Measurements from ENCODE around the gene CD6.

The CD6 gene

DNA sequence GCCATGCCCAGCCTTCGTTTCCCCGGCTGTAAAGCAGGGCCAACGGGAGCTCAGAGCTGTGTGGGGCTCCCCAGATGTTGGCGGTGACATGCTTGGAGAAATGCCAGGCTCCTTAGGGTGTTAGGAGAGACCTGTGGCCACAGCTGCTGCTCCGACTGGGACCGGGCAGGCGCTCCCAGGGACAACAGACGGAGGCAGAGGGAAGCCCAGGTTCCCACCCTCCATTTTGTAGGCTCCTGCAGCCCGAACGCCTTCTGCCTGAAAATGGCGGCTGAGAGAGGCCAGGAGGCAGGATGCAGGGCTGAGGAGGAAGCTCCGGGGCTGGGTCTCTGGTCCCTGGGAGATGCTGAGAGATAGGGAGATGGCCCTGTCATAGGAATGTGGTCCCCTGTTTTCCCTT lies 10.0 kb downstream of the CD6 start:
- Histone ChIP-seq H4K91ac (ENCODE audit: low read depth, low read length, poor library complexity) (no peak overlapping the region), H2AFZ (ENCODE audit: low read length) (peak overlapping the region; percentile 41), H3K14ac (ENCODE audit: low read length) (no peak overlapping the region), H3K4ac (ENCODE audit: low read length) (no peak overlapping the region), H3K27me3 (ENCODE audit: control insufficient read depth in 3 of 3, insufficient read depth in 3 of 3, low read depth in 1 of 3, low read length in 3 of 3) (peaks cover 0 to 18% (median 0%) of the 10 kb centered on the region in 3 experiments), H3K36me3 (replicated peaks in 1 of 2; ENCODE audit: control insufficient read depth in 2 of 2, insufficient read depth in 2 of 2, low read length in 2 of 2) (no peaks in the 10 kb centered on the region), H3K23ac (ENCODE audit: low read depth, low read length, poor library complexity) (no peak overlapping the region), H3K4me3 (ENCODE audit: low read length in 2 of 2) (no peak overlapping the region), H3K18ac (ENCODE audit: low read length) (peak overlapping the region; percentile 77), H2BK5ac (ENCODE audit: low read length) (no peak overlapping the region), H2BK15ac (ENCODE audit: low read length) (no peak overlapping the region), H2BK12ac (ENCODE audit: low read length) (no peak overlapping the region), H3K4me1 (ENCODE audit: control insufficient read depth in 2 of 2, insufficient read depth in 1 of 2, low read depth in 1 of 2, low read length in 2 of 2) (peaks cover 0 to 4% of the 10 kb centered on the region in 2 donors), H3K79me1 (ENCODE audit: low read depth, low read length) (no peaks in the 10 kb centered on the region), H3K27ac (replicated peaks; ENCODE audit: low read length) (no peak overlapping the region), H2BK120ac (ENCODE audit: low read depth, low read length) (no peak overlapping the region), H3K9me3 (replicated peaks in 1 of 2; ENCODE audit: control insufficient read depth in 2 of 2, insufficient read depth in 1 of 2, low read depth in 1 of 2, low read length in 2 of 2) (no peaks in the 10 kb centered on the region), H2AK5ac (ENCODE audit: low read depth, low read length) (no peak overlapping the region), H3K9ac (ENCODE audit: low read depth, low read length, poor library complexity) (no peak overlapping the region), H4K8ac (ENCODE audit: low read depth, low read length) (no peak overlapping the region), H3K4me2 (ENCODE audit: insufficient read depth, low read length, poor library complexity, severe bottlenecking) (no peak overlapping the region)
- DNase-seq (ENCODE audit: low spot score) = no peak
- no CpG with 5 or more reads among the region's 12 CpGs for WGBS, 2 donors (ENCODE audit: extremely low coverage in 2 of 2, insufficient read length in 2 of 2, insufficient replicate concordance in 1 of 2)

DNA sequence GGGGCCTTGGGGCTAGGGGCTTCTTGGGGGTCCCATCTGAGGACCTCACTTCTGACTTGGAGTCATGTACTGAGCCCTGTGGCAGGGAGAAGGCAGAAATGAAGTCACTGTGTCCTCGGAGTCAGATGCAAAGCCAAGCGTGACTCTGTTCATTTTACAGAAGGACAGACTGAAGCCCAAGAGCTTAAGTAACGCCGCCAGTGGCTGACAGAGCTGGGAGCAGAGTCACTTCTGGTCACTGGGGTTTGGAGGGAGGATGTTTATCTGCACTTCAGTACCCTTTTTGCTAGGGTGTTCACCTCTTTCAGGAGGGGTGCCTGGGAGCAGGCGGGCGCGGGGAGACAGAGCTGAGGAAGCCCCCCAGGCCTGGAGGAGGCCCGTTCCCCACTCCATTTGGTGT lies 10.7 kb downstream of the CD6 start:
- H4K91ac ChIP-seq (ENCODE audit: low read depth, low read length, poor library complexity) = no peak overlapping the region
- peaks cover 0 to 4% of the 10 kb centered on the region in 2 donors for H3K4me1 ChIP-seq (ENCODE audit: control insufficient read depth in 2 of 2, insufficient read depth in 1 of 2, low read depth in 1 of 2, low read length in 2 of 2)
- H3K27ac ChIP-seq (replicated peaks; ENCODE audit: low read length) = no peak overlapping the region
- no peaks in the 10 kb centered on the region for H3K9me3 ChIP-seq (replicated peaks in 1 of 2; ENCODE audit: control insufficient read depth in 2 of 2, insufficient read depth in 1 of 2, low read depth in 1 of 2, low read length in 2 of 2)
- H3K14ac ChIP-seq (ENCODE audit: low read length) = no peak overlapping the region
- peak overlapping the region; percentile 16 for H2BK12ac ChIP-seq (ENCODE audit: low read length)
- no peak overlapping the region for H3K4ac ChIP-seq (ENCODE audit: low read length)
- H3K9ac ChIP-seq (ENCODE audit: low read depth, low read length, poor library complexity) = no peak overlapping the region
- peak overlapping the region; percentile 65 for H3K18ac ChIP-seq (ENCODE audit: low read length)
- no CpG with 5 or more reads among the region's 8 CpGs for whole genome bisulfite sequencing, 2 donors (ENCODE audit: extremely low coverage in 2 of 2, insufficient read length in 2 of 2, insufficient replicate concordance in 1 of 2)
- H3K27me3 ChIP-seq (ENCODE audit: control insufficient read depth in 3 of 3, insufficient read depth in 3 of 3, low read depth in 1 of 3, low read length in 3 of 3) = peaks cover 0 to 19% (median 0%) of the 10 kb centered on the region in 3 experiments
- no peaks in the 10 kb centered on the region for H3K36me3 ChIP-seq (replicated peaks in 1 of 2; ENCODE audit: control insufficient read depth in 2 of 2, insufficient read depth in 2 of 2, low read length in 2 of 2)
- DNase-seq (ENCODE audit: low spot score) = no peak
- no peak overlapping the region for H2AK5ac ChIP-seq (ENCODE audit: low read depth, low read length)
- no peak overlapping the region for H3K4me3 ChIP-seq (ENCODE audit: low read length in 2 of 2)
- no peak overlapping the region for H4K8ac ChIP-seq (ENCODE audit: low read depth, low read length)
- H2AFZ ChIP-seq (ENCODE audit: low read length) = peak overlapping the region; percentile 38
- H3K4me2 ChIP-seq (ENCODE audit: insufficient read depth, low read length, poor library complexity, severe bottlenecking) = no peak overlapping the region
- H3K79me1 ChIP-seq (ENCODE audit: low read depth, low read length) = no peaks in the 10 kb centered on the region
- no peak overlapping the region for H2BK5ac ChIP-seq (ENCODE audit: low read length)
- peak overlapping the region; percentile 9 for H2BK15ac ChIP-seq (ENCODE audit: low read length)
- H3K23ac ChIP-seq (ENCODE audit: low read depth, low read length, poor library complexity) = no peak overlapping the region
- H2BK120ac ChIP-seq (ENCODE audit: low read depth, low read length) = no peak overlapping the region

DNA sequence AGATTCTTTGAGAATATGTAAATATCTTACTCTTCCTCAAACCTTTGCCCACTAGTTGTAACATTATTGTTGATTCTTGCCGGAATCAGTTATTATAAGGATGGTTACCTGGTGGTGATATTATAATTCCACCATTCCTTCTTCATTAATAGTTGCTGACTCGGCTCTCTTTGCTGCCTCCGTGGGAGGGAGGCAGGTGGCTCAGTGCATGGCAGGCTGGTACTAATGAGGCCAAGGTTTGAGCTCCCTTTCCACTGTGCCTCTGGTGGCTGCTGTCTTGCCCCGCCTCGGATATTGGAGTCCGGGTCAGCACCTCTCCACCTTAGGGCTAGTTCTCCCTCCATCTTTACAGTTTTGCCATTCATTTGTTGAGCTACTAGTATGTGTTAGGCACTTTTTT lies 12.7 kb downstream of the CD6 start:
- Histone ChIP-seq H3K18ac (ENCODE audit: low read length) (no peak overlapping the region), H4K91ac (ENCODE audit: low read depth, low read length, poor library complexity) (no peak overlapping the region), H2AFZ (ENCODE audit: low read length) (no peak overlapping the region), H3K14ac (ENCODE audit: low read length) (no peak overlapping the region), H2BK15ac (ENCODE audit: low read length) (no peak overlapping the region), H3K27ac (replicated peaks; ENCODE audit: low read length) (no peak overlapping the region), H3K79me1 (ENCODE audit: low read depth, low read length) (no peaks in the 10 kb centered on the region), H3K4me2 (ENCODE audit: insufficient read depth, low read length, poor library complexity, severe bottlenecking) (no peak overlapping the region), H4K8ac (ENCODE audit: low read depth, low read length) (no peak overlapping the region), H3K9me3 (replicated peaks in 1 of 2; ENCODE audit: control insufficient read depth in 2 of 2, insufficient read depth in 1 of 2, low read depth in 1 of 2, low read length in 2 of 2) (no peaks in the 10 kb centered on the region), H2BK120ac (ENCODE audit: low read depth, low read length) (no peak overlapping the region), H2BK12ac (ENCODE audit: low read length) (no peak overlapping the region), H3K36me3 (replicated peaks in 1 of 2; ENCODE audit: control insufficient read depth in 2 of 2, insufficient read depth in 2 of 2, low read length in 2 of 2) (no peaks in the 10 kb centered on the region), H3K23ac (ENCODE audit: low read depth, low read length, poor library complexity) (no peak overlapping the region), H3K4ac (ENCODE audit: low read length) (no peak overlapping the region), H2AK5ac (ENCODE audit: low read depth, low read length) (no peak overlapping the region), H2BK5ac (ENCODE audit: low read length) (no peak overlapping the region), H3K4me3 (ENCODE audit: low read length in 2 of 2) (no peak overlapping the region), H3K4me1 (ENCODE audit: control insufficient read depth in 2 of 2, insufficient read depth in 1 of 2, low read depth in 1 of 2, low read length in 2 of 2) (peaks cover 0 to 4% of the 10 kb centered on the region in 2 donors), H3K9ac (ENCODE audit: low read depth, low read length, poor library complexity) (no peak overlapping the region), H3K27me3 (ENCODE audit: control insufficient read depth in 3 of 3, insufficient read depth in 3 of 3, low read depth in 1 of 3, low read length in 3 of 3) (peaks cover 0 to 35% (median 0%) of the 10 kb centered on the region in 3 experiments)
- no peak for DNase-seq (ENCODE audit: low spot score)
- WGBS, 2 donors (ENCODE audit: extremely low coverage in 2 of 2, insufficient read length in 2 of 2, insufficient replicate concordance in 1 of 2) = no CpG with 5 or more reads among the region's 6 CpGs

DNA sequence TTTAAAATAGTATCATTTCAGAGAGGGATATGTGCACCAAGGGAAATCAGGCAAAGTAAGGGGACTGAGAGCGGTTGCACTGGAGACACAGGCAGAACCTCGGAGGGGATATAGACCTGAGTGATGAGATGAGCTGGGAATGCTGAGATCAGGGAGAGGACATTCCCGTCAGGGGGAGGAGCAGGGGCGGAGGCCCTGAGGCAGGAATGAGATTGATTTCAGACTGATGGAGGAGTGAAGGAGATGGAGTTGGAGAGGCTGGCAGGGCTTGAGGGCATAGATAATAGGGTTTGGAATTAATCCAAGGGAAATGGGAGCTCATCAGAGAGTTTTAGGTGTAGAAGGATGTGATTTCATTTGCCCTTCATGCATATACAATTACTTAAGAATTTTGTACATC lies 13.2 kb downstream of the CD6 start:
- DNase-seq (ENCODE audit: low spot score) = no peak

More for the DNA sequence above, 13.2 kb downstream of the CD6 start:
- no peak overlapping the region for H4K91ac ChIP-seq (ENCODE audit: low read depth, low read length, poor library complexity)
- no peaks in the 10 kb centered on the region for H3K36me3 ChIP-seq (replicated peaks in 1 of 2; ENCODE audit: control insufficient read depth in 2 of 2, insufficient read depth in 2 of 2, low read length in 2 of 2)
- H3K27me3 ChIP-seq (ENCODE audit: control insufficient read depth in 3 of 3, insufficient read depth in 3 of 3, low read depth in 1 of 3, low read length in 3 of 3) = peaks cover 0 to 38% (median 0%) of the 10 kb centered on the region in 3 experiments
- H3K14ac ChIP-seq (ENCODE audit: low read length) = no peak overlapping the region
- WGBS, 2 donors (ENCODE audit: extremely low coverage in 2 of 2, insufficient read length in 2 of 2, insufficient replicate concordance in 1 of 2) = no CpG with 5 or more reads among the region's 4 CpGs
- H3K23ac ChIP-seq (ENCODE audit: low read depth, low read length, poor library complexity) = no peak overlapping the region
- no peak overlapping the region for H3K9ac ChIP-seq (ENCODE audit: low read depth, low read length, poor library complexity)
- H3K79me1 ChIP-seq (ENCODE audit: low read depth, low read length) = no peaks in the 10 kb centered on the region
- H3K4ac ChIP-seq (ENCODE audit: low read length) = no peak overlapping the region
- H4K8ac ChIP-seq (ENCODE audit: low read depth, low read length) = no peak overlapping the region
- no peak overlapping the region for H2AFZ ChIP-seq (ENCODE audit: low read length)
- no peak overlapping the region for H3K4me2 ChIP-seq (ENCODE audit: insufficient read depth, low read length, poor library complexity, severe bottlenecking)
- H2AK5ac ChIP-seq (ENCODE audit: low read depth, low read length) = no peak overlapping the region
- H3K27ac ChIP-seq (replicated peaks; ENCODE audit: low read length) = no peak overlapping the region
- no peak overlapping the region for H2BK5ac ChIP-seq (ENCODE audit: low read length)
- H3K9me3 ChIP-seq (replicated peaks in 1 of 2; ENCODE audit: control insufficient read depth in 2 of 2, insufficient read depth in 1 of 2, low read depth in 1 of 2, low read length in 2 of 2) = no peaks in the 10 kb centered on the region
- H2BK12ac ChIP-seq (ENCODE audit: low read length) = no peak overlapping the region
- H2BK120ac ChIP-seq (ENCODE audit: low read depth, low read length) = no peak overlapping the region
- no peak overlapping the region for H3K4me3 ChIP-seq (ENCODE audit: low read length in 2 of 2)
- H2BK15ac ChIP-seq (ENCODE audit: low read length) = no peak overlapping the region
- peaks cover 0 to 4% of the 10 kb centered on the region in 2 donors for H3K4me1 ChIP-seq (ENCODE audit: control insufficient read depth in 2 of 2, insufficient read depth in 1 of 2, low read depth in 1 of 2, low read length in 2 of 2)
- no peak overlapping the region for H3K18ac ChIP-seq (ENCODE audit: low read length)

Measured in neuronal stem cell (in vitro differentiated cells).